ENCODE data around the gene TLR4.

The TLR4 gene

GRCh38 chr9:117715411-117715989, 11.3 kb downstream of the TLR4 start:
- no peak for DNase-seq (ENCODE audit: low spot score)

- no peak for DNase-seq (ENCODE audit: low spot score)
Measured at GRCh38 chr9:117718085-117718484, 13.9 kb downstream of the TLR4 start.

GRCh38 chr9:117718701-117719100, 14.5 kb downstream of the TLR4 start:
- DNase-seq (ENCODE audit: low spot score): no peak

- no peak for DNase-seq (ENCODE audit: low spot score)
Measured at GRCh38 chr9:117719161-117719920, 15.1 kb downstream of the TLR4 start.

DNA sequence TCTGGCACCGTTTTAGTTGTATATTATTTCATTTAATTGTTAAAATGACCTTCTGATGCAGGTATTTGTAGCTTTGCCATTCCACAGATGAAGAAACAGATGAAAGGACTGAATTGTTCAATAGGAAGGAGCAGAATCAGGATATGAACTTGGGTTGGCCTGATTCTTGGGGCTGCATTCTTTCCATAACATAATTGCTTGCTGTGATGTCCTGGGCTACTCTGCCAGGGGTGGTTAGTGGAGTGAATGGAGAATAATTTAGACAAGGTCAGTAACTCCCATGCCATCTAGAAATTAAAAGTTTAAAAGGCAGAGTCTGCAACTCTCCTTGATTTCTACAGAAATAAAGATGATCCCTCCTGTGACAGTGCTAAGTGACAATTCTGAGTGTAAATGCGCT, 15.9 kb downstream of the TLR4 start:
- DNase-seq (ENCODE audit: low spot score): no peak

- no peak for DNase-seq (ENCODE audit: low spot score)
Measured at GRCh38 chr9:117720555-117720954, 16.4 kb downstream of the TLR4 start.

DNA sequence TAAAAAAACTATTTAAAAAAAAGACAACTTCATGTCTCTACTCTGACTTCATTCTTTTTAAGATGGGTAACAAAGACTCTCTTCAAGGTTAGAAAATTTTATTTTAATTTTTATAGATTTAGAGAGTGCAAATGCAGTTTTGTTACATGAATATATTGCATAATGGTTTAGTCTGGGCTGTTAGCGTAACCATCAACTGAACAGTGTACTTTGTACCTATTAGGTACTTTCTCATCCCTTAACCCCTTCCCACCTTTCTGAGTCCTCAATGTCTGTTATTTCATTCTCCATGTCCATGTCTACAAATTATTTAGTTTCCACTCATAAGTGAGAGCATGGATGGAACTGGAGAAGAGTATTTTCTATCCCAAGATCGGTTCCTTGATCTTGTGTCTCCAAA, 16.8 kb downstream of the TLR4 start:
- DNase-seq (ENCODE audit: low spot score): no peak

- no peak for DNase-seq (ENCODE audit: low spot score)
Measured at GRCh38 chr9:117722108-117722761, 18.0 kb downstream of the TLR4 start.

- DNase-seq (ENCODE audit: low spot score): no peak
Measured at GRCh38 chr9:117723986-117724625, 19.9 kb downstream of the TLR4 start.

GRCh38 chr9:117725426-117725887, 21.3 kb downstream of the TLR4 start:
- no peak for DNase-seq (ENCODE audit: low spot score)

GRCh38 chr9:117729375-117729774, 25.2 kb downstream of the TLR4 start:
- no peak for DNase-seq (ENCODE audit: low spot score)

DNA sequence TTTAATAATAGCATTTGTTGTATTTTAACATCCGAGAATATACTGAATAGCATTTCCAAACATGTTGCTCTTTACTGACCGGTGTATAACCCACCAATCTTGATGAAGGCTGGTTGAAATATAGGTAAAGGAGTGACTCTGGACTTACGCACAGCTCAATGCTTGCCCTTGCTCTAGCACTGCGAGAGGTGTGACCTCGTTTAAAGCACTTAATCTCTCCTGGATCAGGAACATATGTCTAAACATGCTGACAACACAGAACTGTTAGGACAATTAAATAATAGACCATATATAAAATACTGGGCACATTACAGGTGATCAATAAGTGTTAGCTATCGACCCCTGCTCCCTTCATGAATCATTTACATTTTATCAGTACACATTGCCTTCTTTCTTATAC, 28.3 kb downstream of the TLR4 start:
- DNase-seq (ENCODE audit: low spot score): no peak

DNA sequence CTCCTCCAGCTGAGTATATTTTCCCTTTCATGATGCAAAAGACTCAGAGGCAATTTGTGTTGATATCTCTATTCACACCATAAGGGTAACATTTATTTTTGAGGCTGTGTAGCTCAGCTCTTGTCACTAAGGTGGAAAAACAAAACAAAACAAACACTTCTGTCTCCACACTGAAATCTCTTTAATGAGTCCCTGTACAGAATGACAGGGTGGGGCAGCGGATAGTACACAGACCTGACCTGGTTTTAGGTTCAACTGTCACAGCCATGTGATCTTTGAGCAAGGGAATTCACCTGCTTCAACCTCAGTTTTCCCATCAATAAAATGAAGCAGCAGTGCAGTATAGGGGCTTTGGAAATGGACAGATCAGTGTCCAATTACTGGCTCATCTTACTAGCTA, 29.3 kb downstream of the TLR4 start:
- DNase-seq (ENCODE audit: low spot score): no peak

DNA sequence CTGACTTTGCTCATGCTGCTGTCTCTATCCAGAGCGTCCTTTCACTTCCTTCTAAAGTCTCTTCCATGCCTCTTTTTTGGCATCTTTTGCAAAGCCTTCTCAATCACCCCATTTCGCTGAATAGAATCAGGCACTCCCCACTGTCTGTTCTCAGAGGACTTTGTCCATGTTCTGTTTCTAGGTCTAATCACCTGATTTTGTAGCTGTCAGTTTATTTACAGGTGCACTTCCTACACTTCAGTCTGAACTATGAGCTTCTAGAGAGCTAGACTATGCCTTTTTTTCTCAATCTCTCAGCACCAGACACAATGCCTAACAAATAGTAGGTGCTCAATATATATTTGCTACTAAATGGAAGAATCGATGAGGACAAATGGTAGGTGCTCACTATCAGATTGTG, 29.9 kb downstream of the TLR4 start:
- no peak for DNase-seq (ENCODE audit: low spot score)

GRCh38 chr9:117734523-117735314, 30.5 kb downstream of the TLR4 start:
- no peak for DNase-seq (ENCODE audit: low spot score)

GRCh38 chr9:117737721-117738226, 33.6 kb downstream of the TLR4 start:
- peak; percentile 77 for DNase-seq (ENCODE audit: low spot score)

DNA sequence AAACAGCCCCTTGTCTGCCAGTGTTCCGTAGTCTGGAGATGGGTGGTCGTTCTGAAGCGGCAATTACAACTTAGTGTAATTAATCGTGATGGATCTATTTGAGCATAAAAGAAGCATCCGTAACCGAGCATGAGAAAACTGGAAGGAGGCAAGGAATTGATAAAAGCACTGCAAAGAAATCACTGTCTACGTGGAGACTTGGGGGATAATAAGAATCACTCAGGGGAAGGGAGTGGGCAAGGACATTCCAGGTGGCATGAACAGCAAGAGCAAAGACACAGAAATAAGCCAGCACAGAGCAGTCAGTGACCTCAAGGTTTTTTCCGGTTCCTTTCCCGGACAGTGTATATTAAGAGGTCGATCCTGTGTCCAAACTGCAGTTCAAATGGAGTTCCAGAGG, 35.0 kb downstream of the TLR4 start:
- no peak for DNase-seq (ENCODE audit: low spot score)

DNA sequence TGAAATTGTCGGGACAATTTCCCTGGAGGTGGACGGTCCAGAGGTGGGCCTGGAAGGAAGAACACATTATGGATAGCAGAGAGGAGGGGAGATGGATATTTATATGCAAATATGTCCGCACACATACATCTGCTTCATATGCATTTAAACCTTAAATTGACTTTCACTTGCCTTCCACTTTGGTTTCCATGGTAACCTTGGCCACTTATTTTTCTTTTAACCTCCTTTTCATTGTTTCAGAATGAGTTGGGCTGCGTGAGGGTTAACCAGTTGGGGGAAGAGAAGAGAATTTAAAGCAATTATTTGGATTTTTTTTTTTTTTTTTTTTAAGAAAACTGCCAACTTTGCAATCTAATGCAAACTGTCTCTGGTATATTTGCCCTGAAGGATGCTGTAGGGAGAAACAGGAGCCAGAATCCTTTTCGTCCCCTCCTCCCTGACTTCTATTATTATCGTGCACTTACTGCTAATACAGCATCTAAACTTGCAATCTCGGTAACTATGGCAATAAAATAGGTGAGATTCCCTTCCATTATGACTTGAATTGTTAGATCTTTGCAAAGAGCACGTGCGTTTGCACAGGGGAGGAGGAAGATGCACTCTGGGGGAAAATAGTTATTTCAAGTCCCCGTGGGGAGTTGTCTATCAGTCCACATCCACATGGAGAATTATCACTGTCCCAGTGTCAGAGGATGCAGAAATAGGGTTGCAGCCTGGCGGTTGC, 35.6 kb downstream of the TLR4 start:
- no peak for DNase-seq (ENCODE audit: low spot score)

GRCh38 chr9:117742131-117742530, 37.9 kb downstream of the TLR4 start:
- DNase-seq (ENCODE audit: low spot score): no peak

DNA sequence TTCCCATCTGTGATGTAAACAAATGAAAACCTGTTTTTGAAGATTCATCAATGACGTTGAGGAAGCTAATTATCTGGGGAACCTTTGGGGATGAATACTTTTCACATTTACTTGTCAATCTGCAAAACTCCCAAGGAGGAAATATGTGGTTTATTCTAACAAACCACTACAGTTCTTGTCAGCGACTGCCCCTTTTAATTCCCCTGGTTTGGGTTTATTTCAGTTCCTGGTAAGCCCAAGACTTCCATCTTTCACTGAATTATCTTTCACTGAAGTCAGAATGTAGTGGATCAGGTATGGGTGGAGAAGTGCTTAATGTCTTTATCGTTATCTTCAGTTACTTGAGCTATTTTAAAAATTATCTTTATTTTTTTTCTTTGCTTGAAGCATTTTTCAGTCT, 40.2 kb downstream of the TLR4 start:
- no peak for DNase-seq (ENCODE audit: low spot score)

DNA sequence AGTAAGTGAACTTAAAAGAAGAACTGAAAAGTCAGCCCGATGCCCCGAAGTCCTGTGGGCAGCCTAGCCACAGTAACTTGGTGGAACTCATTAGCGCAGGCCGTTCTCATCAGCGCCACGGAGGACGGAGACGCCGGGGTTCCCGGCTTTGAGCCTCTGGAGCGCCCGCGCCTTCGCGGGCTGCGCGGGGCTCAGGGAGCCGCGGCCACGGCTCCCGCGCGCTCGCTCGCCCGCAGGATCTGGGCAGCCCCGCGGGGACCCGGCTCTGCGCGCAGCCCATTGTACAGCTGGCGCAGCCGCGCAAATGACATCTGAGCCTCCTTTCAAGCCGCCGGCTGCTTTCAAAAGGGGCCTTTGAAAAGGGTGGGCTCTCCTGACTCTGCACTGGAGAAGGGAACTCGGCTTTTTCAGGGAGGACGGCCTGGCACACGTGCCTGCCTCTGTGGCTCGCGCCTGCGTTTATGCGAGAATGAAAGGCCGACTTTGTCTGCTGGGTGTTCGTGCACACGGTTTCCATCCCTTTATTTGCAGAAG, 40.7 kb downstream of the TLR4 start:
- peak; percentile 66 for DNase-seq (ENCODE audit: low spot score)

All from globus pallidus (tissue), 1 donor.